22Rv1 (cell line): Measurements from ENCODE around the gene TTLL3.
"Not testable (repeated sequence)": the region's sequence is repeated elsewhere in the genome, so short reads cannot be mapped to it uniquely, and the experiment has no call there.

Source experiments
- CTCF ChIP-seq: fragments of 450-650 bp; IDR thresholded peaks from 2 replicates; pipeline ENCODE4 v1.5.1; 2017; ENCODE audit warnings: mild to moderate bottlenecking
- ZFX ChIP-seq: fragments of 450-650 bp; IDR thresholded peaks from 2 replicates; pipeline ENCODE4 v1.6.1; 2017; ENCODE audit warnings: antibody characterized with exemption, borderline replicate concordance

GRCh38 chr3:9851383-9851782 is 41.3 kb downstream of the TTLL3 start:
- TF ChIP-seq CTCF, ZFX: not testable (repeated sequence)
